Skin of body (tissue), 2 donors: ENCODE results near the gene VAC14. TPM values are rescaled to one million over a fixed set of nuclear protein-coding genes. Genes with fewer than 3 reads are reported as not detected.
"Not testable (repeated sequence)": the region's sequence is repeated elsewhere in the genome, so short reads cannot be mapped to it uniquely, and the experiment has no call there.

Experiments
- DNase-seq: peaks from one replicate; lab custom pipeline; 2025; lab: John Stamatoyannopoulos, UW
- total RNA-seq: library from RNA; depleted of rRNA; stranded (reverse); fragments of >200 nt; gene quantifications from one replicate; pipeline ENCODE4 v1.2.3, GENCODE V29; 2014

VAC14 gene
- total RNA-seq, 1 donor from 2014 or later, result 12.7 TPM

- DNase-seq, result no peak
These were observed 153.3 kb downstream of the VAC14 start for GRCh38 chr16:70647441-70648359.

GRCh38 chr16:70646260-70647241 lies 154.4 kb downstream of the VAC14 start, which contains the start of gene IL34:
Gene IL34, plus strand, starts transcription at chr16:70646559. Its CDS starts 389 bp downstream, at chr16:70646948.
- no peak for DNase-seq

GRCh38 chr16:70644763-70645597 lies 156.0 kb downstream of the VAC14 start:
- no peak for DNase-seq

- DNase-seq, result not testable (repeated sequence)
These were observed 157.7 kb downstream of the VAC14 start for GRCh38 chr16:70643264-70643663.

DNA sequence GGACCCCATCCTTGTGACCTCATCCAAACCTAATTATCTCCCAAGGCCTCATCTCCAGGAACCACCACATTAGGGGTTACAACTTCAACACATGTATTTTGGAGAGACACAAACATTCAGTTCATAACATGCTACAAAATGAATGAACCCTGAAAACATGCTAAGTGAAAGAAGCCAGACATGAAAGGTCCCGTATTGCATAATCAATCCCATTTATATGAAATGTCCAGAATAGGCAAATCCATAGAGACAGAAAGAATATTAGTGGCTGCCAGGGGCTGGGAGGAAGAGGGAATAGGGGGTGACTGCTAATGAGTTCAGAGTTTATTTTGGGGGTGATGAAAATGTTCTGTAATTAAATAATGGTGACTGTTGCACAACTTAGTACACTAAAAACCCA lies 158.3 kb downstream of the VAC14 start:
- DNase-seq, result no peak

DNA sequence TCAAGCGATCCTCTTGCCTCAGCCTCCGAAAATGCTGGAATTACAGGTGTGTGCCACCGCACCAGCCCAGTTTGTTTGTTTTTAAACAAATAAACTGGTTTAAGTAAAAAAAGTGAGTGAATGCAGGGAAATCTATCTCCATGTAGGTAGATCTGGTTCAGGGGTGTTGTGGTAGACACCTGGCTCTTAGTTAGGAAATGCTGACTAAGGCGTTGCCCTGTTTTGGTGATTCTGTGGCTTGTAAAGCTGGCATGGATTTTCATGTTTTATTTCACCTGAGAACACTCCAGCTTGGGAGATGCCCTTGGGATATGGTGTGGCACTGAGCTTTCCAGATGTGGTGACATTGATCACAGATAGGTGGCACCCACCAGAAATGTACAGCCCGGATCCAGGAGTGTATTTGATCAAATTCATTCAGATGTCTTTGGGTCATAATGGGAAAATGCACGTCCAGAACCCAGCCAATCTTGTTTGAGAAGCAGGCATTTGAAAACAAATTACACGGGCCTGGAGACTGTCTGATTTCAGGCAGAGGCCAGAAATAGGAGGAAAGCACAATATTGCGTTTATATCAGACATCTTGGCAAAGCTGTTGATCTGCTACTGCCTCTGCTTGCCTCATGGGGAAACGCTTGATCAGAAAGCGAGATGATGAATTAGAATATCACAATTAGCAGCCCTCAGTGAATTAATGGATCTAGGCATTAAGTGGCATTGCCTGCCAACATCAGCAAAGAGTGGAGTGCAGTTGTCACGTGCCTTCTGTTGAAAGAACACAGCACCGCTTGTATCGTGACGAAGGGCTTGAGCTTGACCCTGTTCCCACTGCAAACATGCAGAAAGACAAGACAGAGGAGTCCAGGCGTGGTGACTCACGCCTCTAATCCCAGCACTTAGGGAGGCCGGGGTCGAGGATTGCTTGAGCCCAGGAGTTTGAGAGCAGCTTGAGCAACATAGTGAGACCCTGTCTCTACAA lies 161.9 kb downstream of the VAC14 start:
- DNase-seq, result no peak

Other genes starting within 250 kb of the VAC14 start
- gene IL34, start 154.6 kb downstream of the VAC14 start, total RNA-seq, result 10.2 TPM
- gene MTSS2, start 115.1 kb downstream of the VAC14 start, total RNA-seq, result 30.2 TPM